Neural cell (in vitro differentiated cells): ENCODE results near the gene NANP. TPM values are rescaled to one million over a fixed set of nuclear protein-coding genes. Genes with fewer than 3 reads are reported as not detected.
"Not testable (repeated sequence)": the region's sequence is repeated elsewhere in the genome, so short reads cannot be mapped to it uniquely, and the experiment has no call there.

Experiments used
- H2AFZ ChIP-seq: fragments of 200-600, 300-800 bp; sonication (generic), shearing (Covaris generic); 2 replicates; pipeline ENCODE4 v1.6.0; 2014; ENCODE audit warnings: low read depth, mild to moderate bottlenecking, antibody characterized with exemption, low read length, moderate library complexity
- H3F3A ChIP-seq: fragments of 200-600 bp; shearing (Covaris generic); 2 replicates; pipeline ENCODE4 v1.6.1; 2016; ENCODE audit warnings: mild to moderate bottlenecking, moderate library complexity, mixed read lengths, antibody characterized with exemption, low read length; ENCODE audit not compliant: insufficient read depth, poor library complexity, severe bottlenecking
- H3K27ac ChIP-seq: fragments of 200-600, 300-800 bp; sonication (generic), shearing (Covaris generic); 2 replicates; pipeline ENCODE4 v1.5.1; 2014; ENCODE audit warnings: mild to moderate bottlenecking, low read length, moderate library complexity
- H3K27me3 ChIP-seq: fragments of 300-800, 200-600 bp; sonication (generic), shearing (Covaris generic); 2 replicates; pipeline ENCODE4 v1.6.0; 2014; ENCODE audit warnings: mild to moderate bottlenecking, low read depth, low read length, moderate library complexity; ENCODE audit not compliant: insufficient read depth
- H3K36me3 ChIP-seq: fragments of 300-800, 200-600 bp; sonication (generic), shearing (Covaris generic); 2 replicates; pipeline ENCODE4 v1.5.1; 2014; ENCODE audit warnings: mild to moderate bottlenecking, antibody characterized with exemption, low read length, moderate library complexity; ENCODE audit not compliant: insufficient read depth
- H3K4me2 ChIP-seq: fragments of 300-800, 200-600 bp; sonication (generic), shearing (Covaris generic); 2 replicates; pipeline ENCODE4 v1.6.0; 2014; ENCODE audit warnings: mild to moderate bottlenecking, low read length
- H3K4me3 ChIP-seq: fragments of 300-800, 200-600 bp; sonication (generic), shearing (Covaris generic); 2 replicates; pipeline ENCODE4 v1.5.1; 2014; ENCODE audit warnings: mild to moderate bottlenecking, low read length, moderate library complexity
- H3K79me2 ChIP-seq: fragments of 200-600 bp; shearing (Covaris generic); replicated peaks from 2 replicates; pipeline ENCODE4 v1.6.0; 2014; ENCODE audit warnings: mild to moderate bottlenecking, low read length, moderate library complexity; ENCODE audit not compliant: insufficient read depth
- H3K9ac ChIP-seq: fragments of 300-800, 200-600 bp; sonication (generic), shearing (Covaris generic); 2 replicates; pipeline ENCODE4 v1.6.1; 2016; ENCODE audit warnings: mild to moderate bottlenecking, low read length, mixed read lengths
- H3K9me2 ChIP-seq: fragments of 200-600 bp; shearing (Covaris generic); 2 replicates; pipeline ENCODE4 v1.6.1; 2016; ENCODE audit warnings: mild to moderate bottlenecking, low read length, mixed read lengths; ENCODE audit not compliant: insufficient read depth
- H3K9me3 ChIP-seq: fragments of 200-600, 300-800 bp; sonication (generic), shearing (Covaris generic); 2 replicates; pipeline ENCODE4 v1.6.1; 2016; ENCODE audit warnings: mild to moderate bottlenecking, mixed run types, low read length, moderate library complexity, mixed read lengths
- H4K20me1 ChIP-seq: fragments of 200-600 bp; shearing (Covaris generic); 2 replicates; pipeline ENCODE4 v1.6.1; 2016; ENCODE audit warnings: mild to moderate bottlenecking, mixed run types; ENCODE audit not compliant: insufficient read depth
- EP300 ChIP-seq: fragments of 450-650 bp; conservative IDR thresholded peaks from 2 replicates; pipeline ENCODE4 v1.6.1; 2014; ENCODE audit warnings: antibody characterized with exemption, mild to moderate bottlenecking, moderate library complexity; ENCODE audit not compliant: poor library complexity, severe bottlenecking
- EZH2 ChIP-seq: fragments of 200-600, 300-800 bp; shearing (Covaris generic), sonication (generic); IDR thresholded peaks from 2 replicates; pipeline ENCODE4 v1.6.1; 2014; ENCODE audit warnings: antibody characterized with exemption, low read length, borderline replicate concordance, mild to moderate bottlenecking; ENCODE audit not compliant: insufficient read depth, poor library complexity, severe bottlenecking
- MXI1 ChIP-seq: fragments of 450-650 bp; conservative IDR thresholded peaks from 2 replicates; pipeline ENCODE4 v1.6.1; 2014; ENCODE audit warnings: antibody characterized with exemption, mild to moderate bottlenecking; ENCODE audit not compliant: poor library complexity, severe bottlenecking
- POLR2AphosphoS5 ChIP-seq: IDR thresholded peaks from 2 replicates; pipeline ENCODE4 v1.6.1; 2012
- RAD21 ChIP-seq: fragments of 450-650 bp; conservative IDR thresholded peaks from 2 replicates; pipeline ENCODE4 v1.6.1; 2014; ENCODE audit warnings: antibody characterized with exemption, mild to moderate bottlenecking, moderate library complexity
- REST ChIP-seq: IDR thresholded peaks from 2 replicates; pipeline ENCODE4 v1.6.1; 2012; ENCODE audit warnings: borderline replicate concordance
- SMC3 ChIP-seq: fragments of 450-650 bp; conservative IDR thresholded peaks from 2 replicates; pipeline ENCODE4 v1.6.1; 2014; ENCODE audit warnings: antibody characterized with exemption, mild to moderate bottlenecking, moderate library complexity; ENCODE audit not compliant: poor library complexity
- TAF1 ChIP-seq: IDR thresholded peaks from 2 replicates; pipeline ENCODE4 v1.6.1; 2012; ENCODE audit warnings: low read depth
- polyA plus RNA-seq: library from polyadenylated mRNA; depleted of rRNA; stranded (reverse); fragments of >200 nt; gene quantifications from 2 replicates; pipeline ENCODE4 v1.2.3, GENCODE V29; 2014
- TF ChIP-seq, protein P1 (sequence below): fragments of 450-650 bp; IDR thresholded peaks from 2 replicates; pipeline ENCODE4 v1.5.1; 2014; ENCODE audit warnings: antibody characterized with exemption, mild to moderate bottlenecking, moderate library complexity; ENCODE audit not compliant: poor library complexity, severe bottlenecking

Gene NANP
- polyA plus RNA-seq, 1 donor from 2014 or later: 4.1 TPM

- no peak overlapping the region for H2AFZ ChIP-seq
- H3K4me2 ChIP-seq: no peak overlapping the region
- TF ChIP-seq POLR2AphosphoS5: no peak
- TF ChIP-seq RAD21: no peak
- TF ChIP-seq MXI1: no peak
Observed at GRCh38 chr20:25592135-25592852, 31.5 kb downstream of the NANP start.

GRCh38 chr20:25590778-25591177 is 33.0 kb downstream of the NANP start:
- not testable (repeated sequence) for H3K9ac ChIP-seq, H3K27ac ChIP-seq, H2AFZ ChIP-seq

More at GRCh38 chr20:25592135-25592852, 31.5 kb downstream of the NANP start:
- H3K9ac ChIP-seq: no peak overlapping the region
- H4K20me1 ChIP-seq: no peaks in the 10 kb centered on the region
- H3K36me3 ChIP-seq: no peaks in the 10 kb centered on the region
- H3K9me3 ChIP-seq: no peaks in the 10 kb centered on the region
- no peaks in the 10 kb centered on the region for H3K27me3 ChIP-seq
- no peak overlapping the region for H3K27ac ChIP-seq
- no peak overlapping the region for H3K4me3 ChIP-seq
- H3F3A ChIP-seq: no peaks in the 10 kb centered on the region
- H3K9me2 ChIP-seq: no peaks in the 10 kb centered on the region
- H3K79me2 ChIP-seq: no peaks in the 10 kb centered on the region

GRCh38 chr20:25588491-25588890 is 35.3 kb downstream of the NANP start:
- H4K20me1 ChIP-seq: no peaks in the 10 kb centered on the region
- no peak overlapping the region for H3K4me2 ChIP-seq
- no peaks in the 10 kb centered on the region for H3F3A ChIP-seq
- no peaks in the 10 kb centered on the region for H3K9me2 ChIP-seq
- H3K27me3 ChIP-seq: no peaks in the 10 kb centered on the region
- H3K4me3 ChIP-seq: no peak overlapping the region
- TF ChIP-seq RAD21 (no peak), POLR2AphosphoS5 (no peak), REST (no peak), TAF1 (no peak), MXI1 (no peak), SMC3 (no peak), EZH2 (no peak), EP300 (no peak)
- TF ChIP-seq, protein P1, sequence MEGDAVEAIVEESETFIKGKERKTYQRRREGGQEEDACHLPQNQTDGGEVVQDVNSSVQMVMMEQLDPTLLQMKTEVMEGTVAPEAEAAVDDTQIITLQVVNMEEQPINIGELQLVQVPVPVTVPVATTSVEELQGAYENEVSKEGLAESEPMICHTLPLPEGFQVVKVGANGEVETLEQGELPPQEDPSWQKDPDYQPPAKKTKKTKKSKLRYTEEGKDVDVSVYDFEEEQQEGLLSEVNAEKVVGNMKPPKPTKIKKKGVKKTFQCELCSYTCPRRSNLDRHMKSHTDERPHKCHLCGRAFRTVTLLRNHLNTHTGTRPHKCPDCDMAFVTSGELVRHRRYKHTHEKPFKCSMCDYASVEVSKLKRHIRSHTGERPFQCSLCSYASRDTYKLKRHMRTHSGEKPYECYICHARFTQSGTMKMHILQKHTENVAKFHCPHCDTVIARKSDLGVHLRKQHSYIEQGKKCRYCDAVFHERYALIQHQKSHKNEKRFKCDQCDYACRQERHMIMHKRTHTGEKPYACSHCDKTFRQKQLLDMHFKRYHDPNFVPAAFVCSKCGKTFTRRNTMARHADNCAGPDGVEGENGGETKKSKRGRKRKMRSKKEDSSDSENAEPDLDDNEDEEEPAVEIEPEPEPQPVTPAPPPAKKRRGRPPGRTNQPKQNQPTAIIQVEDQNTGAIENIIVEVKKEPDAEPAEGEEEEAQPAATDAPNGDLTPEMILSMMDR: no peak
- no peaks in the 10 kb centered on the region for H3K9me3 ChIP-seq
- no peak overlapping the region for H2AFZ ChIP-seq
- H3K36me3 ChIP-seq: no peaks in the 10 kb centered on the region
- no peak overlapping the region for H3K27ac ChIP-seq
- no peak overlapping the region for H3K9ac ChIP-seq
- peaks cover 14% of the 10 kb centered on the region for H3K79me2 ChIP-seq

More at GRCh38 chr20:25590778-25591177, 33.0 kb downstream of the NANP start:
- not testable (repeated sequence) for H3K4me2 ChIP-seq, H3K36me3 ChIP-seq, H4K20me1 ChIP-seq, H3F3A ChIP-seq, H3K9me3 ChIP-seq, H3K79me2 ChIP-seq, H3K9me2 ChIP-seq, H3K27me3 ChIP-seq, H3K4me3 ChIP-seq
